Right atrium auricular region (tissue), 2 donors: ENCODE results near the gene DCAF4. TPM values are rescaled to one million over a fixed set of nuclear protein-coding genes. Genes with fewer than 3 reads are reported as not detected.

Experiments used
- DNase-seq: peaks from one replicate; pipeline ENCODE4 v3.0.0-alpha.2; 2019; ENCODE audit warnings: low spot score
- H3K27ac ChIP-seq, 2 donors: fragments of 200-600 bp; sonication (generic); 1 replicate in 1 of 2; 2 replicates in 1 of 2; pipeline ENCODE4 v1.5.1; 2016 to 2019
- H3K27me3 ChIP-seq, 2 donors: fragments of 200-600 bp; sonication (generic); one replicate each; pipeline versions ENCODE4 v1.5.1 to v1.6.0; 2017 to 2019
- H3K36me3 ChIP-seq: fragments of 200-600 bp; sonication (generic); one replicate; pipeline ENCODE4 v1.5.1; 2016
- H3K4me1 ChIP-seq, 2 donors: fragments of 200-600 bp; sonication (generic); one replicate each; pipeline versions ENCODE4 v1.5.1 to v1.6.0; 2017 to 2019
- H3K4me3 ChIP-seq, 2 donors: fragments of 200-600 bp; sonication (generic); 1 replicate in 1 of 2; 2 replicates in 1 of 2; pipeline ENCODE4 v1.5.1; 2017 to 2019; ENCODE audit warnings: mild to moderate bottlenecking in 1 of 2, moderate library complexity in 1 of 2
- H3K9me3 ChIP-seq, 2 donors: fragments of 200-600 bp; sonication (generic); one replicate each; pipeline ENCODE4 v1.5.1; 2019
- CTCF ChIP-seq, 2 donors: fragments of 200-600 bp; sonication (generic); IDR thresholded peaks; one replicate each; pipeline ENCODE4 v1.5.1; 2019; ENCODE audit warnings: antibody characterized with exemption in 2 of 2
- total RNA-seq, 2 donors: library from RNA; depleted of rRNA; stranded (reverse); fragments of >200 nt; gene quantifications; one replicate each; pipeline ENCODE4 v1.1.0, GENCODE V29; 2016

DCAF4 gene
- total RNA-seq, 2 donors from 2014 or later = 7.0 to 9.4 TPM

GRCh38 chr14:72939630-72940029, 13.4 kb downstream of the DCAF4 start:
- no peaks in the 10 kb centered on the region for H3K4me1 ChIP-seq
- no peaks in the 10 kb centered on the region for H3K9me3 ChIP-seq
- DNase-seq = no peak
- H3K4me3 ChIP-seq = no peak overlapping the region
- no peak overlapping the region for H3K27ac ChIP-seq
- no peak for TF ChIP-seq CTCF (IDR thresholded peaks at IDR 0.05)
- no peaks in the 10 kb centered on the region for H3K27me3 ChIP-seq
- H3K36me3 ChIP-seq = peaks cover 46% of the 10 kb centered on the region

GRCh38 chr14:72941286-72941985, 15.2 kb downstream of the DCAF4 start:
- Histone ChIP-seq H3K4me1 (no peaks in the 10 kb centered on the region), H3K27me3 (no peaks in the 10 kb centered on the region), H3K9me3 (no peaks in the 10 kb centered on the region), H3K36me3 (peaks cover 46% of the 10 kb centered on the region), H3K27ac (no peak overlapping the region), H3K4me3 (no peak overlapping the region)
- no peak for TF ChIP-seq CTCF (IDR thresholded peaks at IDR 0.05)
- DNase-seq = no peak

GRCh38 chr14:72942934-72943333, 16.7 kb downstream of the DCAF4 start:
- no peak for TF ChIP-seq CTCF (IDR thresholded peaks at IDR 0.05)
- H3K4me3 ChIP-seq = no peak overlapping the region
- H3K4me1 ChIP-seq = no peaks in the 10 kb centered on the region
- DNase-seq = no peak
- peaks cover 45% of the 10 kb centered on the region for H3K36me3 ChIP-seq
- no peaks in the 10 kb centered on the region for H3K27me3 ChIP-seq
- H3K27ac ChIP-seq = no peak overlapping the region
- H3K9me3 ChIP-seq = no peaks in the 10 kb centered on the region

- no peak for DNase-seq
- H3K36me3 ChIP-seq = peaks cover 37% of the 10 kb centered on the region
These were observed 17.7 kb downstream of the DCAF4 start for GRCh38 chr14:72943876-72944430.

GRCh38 chr14:72945356-72946027, 19.2 kb downstream of the DCAF4 start:
- TF ChIP-seq CTCF (IDR thresholded peaks at IDR 0.05) = no peak
- Histone ChIP-seq H3K27ac (no peak overlapping the region), H3K4me3 (no peak overlapping the region), H3K9me3 (no peaks in the 10 kb centered on the region), H3K4me1 (no peaks in the 10 kb centered on the region), H3K36me3 (peaks cover 24% of the 10 kb centered on the region), H3K27me3 (no peaks in the 10 kb centered on the region)
- no peak for DNase-seq

More at GRCh38 chr14:72943876-72944430, 17.7 kb downstream of the DCAF4 start:
- no peak overlapping the region for H3K4me3 ChIP-seq
- H3K27me3 ChIP-seq = no peaks in the 10 kb centered on the region
- no peaks in the 10 kb centered on the region for H3K4me1 ChIP-seq
- no peak for TF ChIP-seq CTCF (IDR thresholded peaks at IDR 0.05)
- H3K9me3 ChIP-seq = no peaks in the 10 kb centered on the region
- no peak overlapping the region for H3K27ac ChIP-seq
